NK-92 (cell line): Measurements from ENCODE around the gene EFS.

ENCODE experiments used
- DNase-seq: peaks from one replicate; lab custom pipeline; 2025; ENCODE audit not compliant: unreplicated experiment; lab: John Stamatoyannopoulos, UW

EFS gene

DNA sequence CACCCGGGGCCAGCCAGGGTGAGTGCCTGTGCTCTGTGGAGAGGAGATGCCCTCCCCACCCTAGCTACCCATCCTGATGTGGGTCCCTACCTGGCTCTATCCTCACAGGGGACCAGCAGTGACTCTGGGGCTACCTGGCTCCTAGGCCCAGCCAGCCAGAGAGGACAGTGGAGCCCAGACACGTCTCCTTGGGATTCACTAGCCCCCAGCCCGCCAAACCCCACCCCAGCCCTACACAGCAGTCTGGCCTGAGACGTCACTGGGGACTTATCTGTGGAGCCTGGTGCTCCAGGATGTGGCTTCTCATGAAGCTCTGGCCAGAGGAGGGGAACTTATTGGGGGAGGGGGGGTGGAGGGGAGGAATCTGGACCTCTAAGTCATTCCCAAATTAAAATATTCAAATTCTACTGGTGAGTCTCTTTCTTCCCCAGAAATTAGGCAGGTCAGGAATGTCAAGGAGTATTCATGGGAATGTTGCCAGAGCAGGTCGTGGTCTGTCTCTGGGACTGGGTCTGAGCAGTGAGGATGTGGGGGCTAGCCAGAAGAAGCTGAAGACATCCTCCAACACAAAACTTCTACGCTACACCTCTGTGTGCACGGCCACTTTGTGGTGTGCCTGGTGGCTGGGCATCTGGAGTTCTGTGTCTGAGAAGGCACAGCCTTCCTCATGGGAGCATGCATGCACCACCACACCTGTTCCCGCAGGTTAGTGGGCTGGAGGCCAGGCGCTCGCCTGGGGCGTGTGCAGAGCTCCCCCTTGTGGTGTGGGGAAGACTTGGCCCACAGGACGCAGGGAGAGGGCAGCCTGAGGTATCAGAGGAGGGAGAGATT is 14.6 kb upstream of the EFS start:
- DNase-seq = no peak

DNA sequence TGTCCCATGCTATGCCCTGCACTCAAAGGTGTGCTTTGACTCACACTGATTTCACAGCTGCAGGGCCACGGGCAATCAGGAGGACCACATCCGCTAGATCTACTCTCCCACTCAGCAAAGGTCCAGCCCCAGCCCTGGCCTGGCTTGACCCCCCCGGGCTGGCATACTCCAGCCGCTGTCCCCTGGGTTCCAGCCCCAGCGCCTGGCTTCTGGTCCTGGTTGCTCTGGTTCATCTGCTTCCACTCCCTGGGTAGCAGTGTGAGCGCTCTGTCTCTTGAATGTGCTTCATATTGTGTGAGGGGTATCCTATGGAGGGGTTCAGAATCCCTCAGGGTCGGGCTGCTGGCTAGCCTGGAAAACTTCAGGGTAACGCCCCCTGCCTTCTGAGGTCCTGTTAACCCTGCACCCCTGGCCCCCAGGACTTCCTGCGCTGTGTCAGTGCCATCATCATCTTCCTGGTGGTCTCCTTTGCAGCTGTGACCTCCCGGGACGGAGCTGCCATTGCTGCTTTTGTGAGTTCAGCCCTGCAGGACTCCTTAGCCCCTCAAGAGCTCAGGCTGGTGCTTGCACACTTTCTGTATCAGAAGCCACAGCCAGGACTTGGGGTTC is 13.7 kb upstream of the EFS start:
- no peak for DNase-seq

DNA sequence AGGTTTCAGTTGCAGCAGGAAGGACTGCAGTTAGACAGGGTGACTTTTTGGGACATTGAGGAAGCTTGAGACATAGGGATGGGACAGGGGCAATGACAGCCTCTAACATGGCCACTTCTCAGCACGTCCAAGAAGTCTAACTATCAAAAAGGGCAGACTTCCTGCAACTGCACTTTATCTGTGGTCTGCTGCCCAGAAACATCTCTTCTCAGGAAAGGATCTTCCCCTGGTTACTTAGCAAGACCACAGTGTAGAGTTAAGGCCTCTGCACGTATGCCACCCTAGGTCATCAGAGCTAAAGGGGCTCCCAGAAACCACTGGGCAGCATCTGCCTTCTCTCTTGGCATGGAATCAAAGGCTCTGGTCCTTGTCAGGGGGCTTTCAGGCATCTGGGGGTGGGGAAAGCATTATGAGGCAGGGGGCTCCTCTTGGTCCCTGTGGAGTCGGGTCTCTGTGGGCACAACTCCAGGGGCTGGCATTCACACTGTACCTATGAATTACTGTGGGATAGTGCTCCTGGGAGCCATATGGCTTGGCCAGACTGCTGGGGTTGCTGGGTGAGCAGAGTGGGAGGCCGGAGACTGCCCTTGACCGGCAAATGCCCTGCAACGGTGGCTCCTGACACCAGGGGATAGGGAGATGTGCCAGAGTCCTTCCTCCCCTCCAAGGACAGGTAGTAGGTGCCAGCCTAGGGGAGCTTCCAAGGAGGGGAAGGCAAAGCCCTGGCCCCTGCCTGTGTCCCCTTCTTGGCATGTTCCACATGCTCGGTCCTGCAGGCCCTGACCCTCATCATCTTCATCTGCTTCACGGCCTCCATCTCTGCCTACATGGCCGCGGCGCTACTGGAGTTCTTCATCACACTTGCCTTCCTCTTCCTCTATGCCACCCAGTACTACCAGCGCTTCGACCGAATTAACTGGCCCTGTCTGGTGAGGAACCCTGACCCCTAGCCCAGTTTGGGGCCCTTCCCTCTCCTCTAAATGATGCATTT is 12.9 kb upstream of the EFS start:
- no peak for DNase-seq

DNA sequence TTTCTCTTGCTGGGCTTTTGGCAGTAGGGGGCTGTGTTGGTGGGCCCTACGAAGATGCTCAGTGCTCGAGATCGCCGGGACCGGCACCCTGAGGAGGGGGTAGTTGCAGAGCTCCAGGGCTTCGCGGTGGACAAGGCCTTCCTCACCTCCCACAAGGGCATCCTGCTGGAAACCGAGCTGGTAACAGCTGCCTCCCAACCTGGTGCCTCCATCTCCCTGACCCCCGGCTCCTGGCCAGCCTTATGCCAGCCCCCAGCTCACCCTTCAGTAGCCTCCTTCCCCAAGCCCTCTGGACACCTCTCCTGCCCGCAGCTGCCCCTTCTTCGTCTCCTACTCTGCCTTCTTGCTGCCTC is 12.2 kb upstream of the EFS start:
- no peak for DNase-seq

DNA sequence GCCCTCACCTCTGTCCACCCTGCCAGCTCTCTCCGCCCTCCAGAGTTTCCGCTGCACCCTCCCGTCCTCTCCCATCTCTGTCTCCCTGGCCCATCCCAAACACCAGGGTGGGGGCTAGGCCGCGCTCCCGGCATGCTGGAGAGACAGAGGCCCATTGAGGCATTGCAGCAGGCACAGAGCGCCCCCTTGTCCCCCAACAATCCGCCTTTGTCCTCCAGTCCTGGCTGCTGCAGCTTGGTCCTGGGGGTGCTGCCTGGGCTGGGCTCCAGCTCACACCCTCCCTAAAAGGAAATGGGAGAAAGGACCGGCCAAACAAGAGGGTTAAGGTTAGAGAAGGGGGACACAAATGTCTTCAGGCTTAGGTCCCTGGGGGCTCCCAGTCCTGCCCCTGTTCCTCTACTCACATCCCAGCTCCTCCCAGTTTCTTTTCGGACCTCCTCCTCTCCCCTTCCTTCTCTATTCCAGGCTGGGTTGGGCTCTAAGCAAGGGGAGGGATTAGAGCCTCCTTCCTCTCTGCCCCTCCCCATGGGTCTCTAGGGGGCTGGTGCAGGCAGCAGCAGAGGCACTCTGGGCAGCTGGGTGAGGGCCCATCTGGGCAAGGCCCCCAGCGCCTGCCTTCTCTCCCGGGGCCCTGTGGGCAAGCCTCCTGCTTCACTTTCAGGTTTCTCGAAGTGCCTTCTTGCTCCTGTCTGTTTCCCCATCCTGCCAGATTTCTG is 11.7 kb upstream of the EFS start, which contains the start of gene CMTM5:
CMTM5 (plus strand) TSS at position 565 of the 716 bp plus-strand sequence. CDS start 206 bp downstream, outside the sequence.
- DNase-seq = no peak

DNA sequence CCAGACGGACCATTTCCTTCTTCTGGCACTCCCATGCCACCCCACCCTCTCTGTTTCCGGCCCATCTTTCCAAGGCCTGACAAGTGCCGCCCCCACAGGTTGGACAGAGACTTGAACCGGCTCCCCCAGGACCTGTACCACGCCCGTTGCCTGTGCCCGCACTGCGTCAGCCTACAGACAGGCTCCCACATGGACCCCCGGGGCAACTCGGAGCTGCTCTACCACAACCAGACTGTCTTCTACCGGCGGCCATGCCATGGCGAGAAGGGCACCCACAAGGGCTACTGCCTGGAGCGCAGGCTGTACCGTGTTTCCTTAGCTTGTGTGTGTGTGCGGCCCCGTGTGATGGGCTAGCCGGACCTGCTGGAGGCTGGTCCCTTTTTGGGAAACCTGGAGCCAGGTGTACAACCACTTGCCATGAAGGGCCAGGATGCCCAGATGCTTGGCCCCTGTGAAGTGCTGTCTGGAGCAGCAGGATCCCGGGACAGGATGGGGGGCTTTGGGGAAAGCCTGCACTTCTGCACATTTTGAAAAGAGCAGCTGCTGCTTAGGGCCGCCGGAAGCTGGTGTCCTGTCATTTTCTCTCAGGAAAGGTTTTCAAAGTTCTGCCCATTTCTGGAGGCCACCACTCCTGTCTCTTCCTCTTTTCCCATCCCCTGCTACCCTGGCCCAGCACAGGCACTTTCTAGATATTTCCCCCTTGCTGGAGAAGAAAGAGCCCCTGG is 10.7 kb upstream of the EFS start:
- DNase-seq = no peak

DNA sequence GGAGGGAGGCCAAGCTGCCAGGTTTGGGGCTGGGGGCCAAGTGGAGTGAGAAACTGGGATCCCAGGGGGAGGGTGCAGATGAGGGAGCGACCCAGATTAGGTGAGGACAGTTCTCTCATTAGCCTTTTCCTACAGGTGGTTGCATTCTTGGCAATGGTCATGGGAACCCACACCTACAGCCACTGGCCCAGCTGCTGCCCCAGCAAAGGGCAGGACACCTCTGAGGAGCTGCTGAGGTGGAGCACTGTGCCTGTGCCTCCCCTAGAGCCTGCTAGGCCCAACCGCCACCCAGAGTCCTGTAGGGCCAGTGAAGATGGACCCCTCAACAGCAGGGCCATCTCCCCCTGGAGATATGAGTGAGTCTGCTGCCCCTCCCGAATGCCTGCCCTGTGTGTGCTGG is 8.1 kb upstream of the EFS start:
- DNase-seq = no peak

DNA sequence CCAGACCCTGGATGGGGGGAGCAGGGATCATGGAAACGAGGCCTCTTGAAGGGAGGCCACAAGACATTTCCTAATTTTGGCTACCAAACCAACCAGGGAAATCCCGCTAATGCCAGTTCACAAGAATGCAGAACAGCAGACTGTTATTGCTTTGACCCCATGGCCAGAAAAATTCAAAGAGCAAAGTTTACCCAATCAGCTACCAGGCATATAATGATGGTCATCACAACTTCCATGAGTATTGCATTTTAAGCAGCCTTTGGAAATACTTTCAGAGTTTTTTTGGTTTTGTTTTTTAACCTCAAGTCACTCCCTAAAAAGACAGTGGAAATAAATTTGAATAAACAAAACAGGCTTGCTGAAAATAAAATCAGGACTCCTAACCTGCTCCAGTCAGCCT is 7.5 kb upstream of the EFS start, which contains the start of gene IL25:
IL25 (plus strand) TSS at position 301 of the 400 bp plus-strand sequence.
- DNase-seq = no peak

DNA sequence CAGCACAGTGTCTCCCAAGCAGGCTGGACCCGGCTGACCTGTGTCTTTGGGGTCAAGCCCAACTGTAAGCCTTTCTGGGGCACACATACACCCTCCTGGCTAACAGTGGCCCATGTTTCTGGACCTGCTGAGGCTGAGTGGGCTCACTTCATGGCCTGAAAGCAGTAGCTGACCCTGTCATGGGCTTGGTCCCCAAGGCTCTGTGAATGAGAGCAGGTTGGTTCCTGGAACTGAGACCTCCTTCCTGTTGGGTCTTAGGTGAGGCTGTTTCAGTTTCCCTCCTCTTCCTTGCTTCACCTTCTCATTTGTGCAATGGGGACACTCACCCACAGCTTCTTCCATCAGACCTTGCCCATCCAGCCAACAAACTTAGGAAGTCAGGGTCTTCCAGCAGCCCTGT is 6.9 kb upstream of the EFS start:
- DNase-seq = no peak

DNA sequence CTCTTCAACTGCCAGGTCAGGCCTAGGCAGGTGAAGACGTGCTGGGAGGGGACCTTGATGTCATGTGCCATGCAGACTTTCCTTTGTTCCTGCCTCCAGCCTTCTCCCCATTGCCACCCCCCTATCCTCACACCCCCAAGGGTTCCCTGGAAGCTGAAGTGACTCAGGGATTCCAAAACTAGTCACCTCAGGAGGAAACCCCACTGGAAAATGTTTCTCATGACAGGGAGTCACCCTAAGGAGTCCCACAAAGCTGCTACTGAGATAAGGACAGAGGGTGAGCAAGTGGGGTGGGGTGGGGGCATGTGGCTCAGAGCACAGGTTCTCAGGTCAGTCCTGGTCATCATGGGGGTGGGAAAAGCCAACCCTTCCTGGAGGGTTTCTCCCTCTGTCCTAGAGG is 5.2 kb upstream of the EFS start:
- DNase-seq = no peak

DNA sequence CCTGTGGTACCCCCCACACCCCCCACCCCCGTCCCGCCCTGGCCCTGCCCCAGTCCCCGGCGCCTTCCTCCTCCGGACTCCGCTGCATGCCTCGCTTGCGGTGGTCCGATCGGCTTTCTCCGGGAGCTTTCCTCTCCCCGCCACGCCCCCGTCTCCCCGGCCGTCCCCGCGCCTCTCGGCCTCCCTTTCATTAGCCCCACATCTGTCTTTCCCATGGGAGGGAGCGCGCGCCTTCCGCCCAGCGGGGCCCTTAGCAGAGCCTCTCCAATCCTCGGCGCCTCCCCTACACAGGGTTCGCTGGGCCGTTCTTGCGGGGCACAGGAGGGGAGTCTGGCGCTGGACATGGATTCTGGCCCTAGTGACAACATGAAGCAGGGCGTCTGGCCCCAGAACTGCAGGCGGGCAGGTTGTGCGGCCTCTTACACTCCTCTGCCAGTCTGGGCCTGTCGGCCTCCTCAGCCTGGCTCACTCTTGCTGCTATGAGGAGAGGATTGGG is 1.5 kb upstream of the EFS start:
- no peak for DNase-seq

DNA sequence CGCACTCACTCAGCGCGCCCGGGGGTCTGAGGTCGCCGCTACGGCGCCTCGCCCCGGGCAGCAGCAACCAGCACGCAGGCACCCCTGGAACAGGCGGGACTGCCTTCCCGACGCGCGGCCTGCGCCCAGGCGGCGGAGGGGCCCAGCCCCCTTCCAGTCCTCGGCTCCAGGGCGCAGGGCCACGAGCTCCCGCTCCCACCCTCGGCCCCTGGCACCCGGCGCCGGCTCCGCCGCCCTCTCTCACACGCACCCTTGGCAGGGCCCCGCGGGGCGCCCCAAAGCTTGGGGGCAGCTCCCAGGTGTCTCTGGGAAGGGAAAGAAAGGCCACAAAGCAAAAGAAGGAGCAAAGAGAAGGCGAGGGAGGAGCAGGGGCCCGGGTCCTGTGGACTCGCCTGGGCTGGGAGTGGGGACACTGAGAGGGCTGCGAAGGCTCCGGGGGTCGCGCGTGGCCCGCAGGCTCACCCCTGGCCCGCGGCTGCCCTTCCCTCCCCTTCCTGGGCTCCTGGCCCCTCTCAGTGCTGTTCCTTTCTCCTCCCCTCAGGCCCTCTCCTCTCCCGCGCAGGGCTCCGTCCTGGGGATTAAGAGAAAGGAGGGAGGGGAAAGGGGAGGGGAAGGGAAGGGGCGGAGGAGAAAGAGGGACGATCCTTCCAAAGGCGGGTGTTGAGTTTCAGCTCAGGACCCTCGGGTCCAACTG is 907 bp upstream of the EFS start:
- DNase-seq = no peak

DNA sequence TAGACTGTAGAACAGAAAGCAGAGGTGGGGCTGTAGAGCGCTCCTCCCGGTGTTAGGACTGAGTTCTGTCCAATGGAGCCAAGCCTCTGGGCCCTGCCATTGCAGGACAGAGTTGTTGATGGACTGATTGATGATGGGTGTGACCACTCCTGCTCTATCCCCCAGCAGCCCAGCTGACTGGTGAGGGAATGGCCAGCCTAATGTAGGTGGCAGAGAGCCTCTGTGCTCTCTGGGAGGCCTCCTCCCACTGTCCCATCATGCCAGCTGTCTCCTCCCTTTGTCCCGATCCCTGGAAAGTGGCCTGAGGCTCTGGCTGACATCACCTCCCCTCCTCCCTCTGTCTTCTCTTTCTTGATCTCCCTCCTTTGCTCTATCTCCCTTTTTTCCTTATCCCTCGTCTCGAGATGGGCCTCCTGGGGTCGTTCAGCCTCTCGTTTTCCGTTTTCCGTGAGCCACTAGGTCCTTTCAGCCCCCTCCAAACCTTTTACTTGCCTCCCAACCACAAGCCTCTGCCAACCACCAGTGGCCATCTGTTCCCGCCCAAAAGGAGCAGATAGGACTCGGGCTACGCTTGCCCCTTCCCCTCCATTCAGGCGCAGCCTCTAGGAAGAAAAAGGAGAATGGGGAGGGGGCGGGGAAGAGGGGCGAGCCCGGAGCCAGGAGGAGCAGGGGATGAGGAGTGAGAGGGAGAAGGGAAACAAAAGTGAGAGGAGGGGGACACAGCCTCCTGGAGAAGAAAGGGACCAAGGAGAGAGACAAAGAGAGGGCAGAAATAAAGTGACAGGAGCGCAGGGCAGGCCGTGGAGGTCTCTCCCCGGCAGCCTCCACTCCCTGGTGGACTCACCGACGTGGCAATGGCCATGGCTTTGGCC is 572 bp downstream of the EFS start:
- no peak for DNase-seq

DNA sequence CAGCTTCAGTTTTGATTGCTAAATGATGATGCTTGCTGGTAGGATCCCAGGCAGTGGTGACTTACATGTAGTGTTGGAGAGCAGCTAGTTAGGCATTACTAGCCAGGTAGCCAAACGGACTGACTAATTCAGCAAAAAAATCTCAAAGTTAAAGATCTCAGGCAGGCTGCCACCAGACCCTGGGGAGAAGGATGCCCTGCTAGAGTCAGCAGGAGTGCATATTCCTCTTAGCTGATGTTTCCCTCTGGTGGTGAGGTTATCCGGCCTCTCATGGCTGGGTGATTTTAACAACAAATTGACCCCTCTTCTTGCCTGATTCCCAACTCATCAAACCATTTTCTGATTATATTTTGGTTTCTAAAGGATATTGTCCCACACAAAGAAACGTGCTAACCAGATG is 2.8 kb downstream of the EFS start:
- DNase-seq = no peak

DNA sequence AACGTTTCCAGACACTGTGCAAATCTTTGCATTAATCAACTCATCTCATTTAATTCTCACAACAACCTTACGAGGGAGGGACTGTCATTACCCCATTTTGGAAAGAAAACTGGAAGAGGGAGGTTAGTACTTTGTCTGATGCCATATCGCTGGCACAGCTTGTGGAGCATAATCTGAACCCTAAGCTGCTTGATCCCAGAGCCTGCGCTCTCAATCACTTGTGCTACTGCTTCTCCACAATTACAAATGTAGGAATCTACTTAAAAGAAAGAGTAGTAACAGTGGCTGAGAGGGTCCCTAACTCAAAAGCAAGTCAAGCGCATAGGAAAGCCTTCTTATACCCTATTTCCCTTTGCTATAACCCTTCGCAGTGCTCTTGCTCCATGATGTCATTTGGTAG is 3.2 kb downstream of the EFS start:
- no peak for DNase-seq

DNA sequence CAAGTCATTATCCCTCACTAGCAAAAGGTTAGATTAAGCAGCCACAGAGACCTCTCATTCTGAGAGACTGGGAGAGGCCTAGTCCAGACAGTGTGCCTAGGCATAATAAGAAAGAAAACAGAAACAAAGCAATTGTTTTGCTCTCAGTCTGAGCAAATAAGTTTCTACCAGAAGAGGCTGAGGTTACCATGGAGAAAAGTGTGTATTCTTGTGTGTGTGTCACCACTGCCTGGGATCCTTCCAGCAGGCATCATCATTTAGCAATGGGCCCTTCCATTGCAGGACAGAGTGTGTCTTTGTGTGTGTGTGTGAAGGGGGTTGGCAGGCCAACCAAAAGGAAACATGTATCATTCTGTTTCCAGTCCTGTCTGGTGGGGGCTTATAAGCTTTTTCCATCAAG is 3.7 kb downstream of the EFS start:
- DNase-seq = no peak

DNA sequence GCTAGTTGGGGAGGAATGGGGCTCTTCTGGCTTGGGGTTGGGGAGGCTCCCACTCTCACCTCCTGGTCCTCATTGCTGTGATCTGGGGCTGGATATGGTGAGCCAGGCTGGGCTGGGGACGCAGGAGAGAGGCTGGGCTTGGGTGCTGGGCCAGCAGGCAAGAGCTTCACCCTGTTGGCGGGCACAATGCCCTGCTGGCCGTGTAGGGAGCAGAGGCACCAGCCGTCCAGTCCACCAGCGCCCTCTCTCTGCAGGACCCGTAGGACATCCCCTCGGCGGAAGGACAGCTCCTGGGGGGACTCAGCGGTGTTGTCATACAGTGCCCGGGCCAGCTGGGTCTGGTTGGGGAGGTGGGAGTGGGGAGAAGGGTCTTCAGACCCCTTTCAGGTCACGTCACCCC is 4.5 kb downstream of the EFS start:
- no peak for DNase-seq

DNA sequence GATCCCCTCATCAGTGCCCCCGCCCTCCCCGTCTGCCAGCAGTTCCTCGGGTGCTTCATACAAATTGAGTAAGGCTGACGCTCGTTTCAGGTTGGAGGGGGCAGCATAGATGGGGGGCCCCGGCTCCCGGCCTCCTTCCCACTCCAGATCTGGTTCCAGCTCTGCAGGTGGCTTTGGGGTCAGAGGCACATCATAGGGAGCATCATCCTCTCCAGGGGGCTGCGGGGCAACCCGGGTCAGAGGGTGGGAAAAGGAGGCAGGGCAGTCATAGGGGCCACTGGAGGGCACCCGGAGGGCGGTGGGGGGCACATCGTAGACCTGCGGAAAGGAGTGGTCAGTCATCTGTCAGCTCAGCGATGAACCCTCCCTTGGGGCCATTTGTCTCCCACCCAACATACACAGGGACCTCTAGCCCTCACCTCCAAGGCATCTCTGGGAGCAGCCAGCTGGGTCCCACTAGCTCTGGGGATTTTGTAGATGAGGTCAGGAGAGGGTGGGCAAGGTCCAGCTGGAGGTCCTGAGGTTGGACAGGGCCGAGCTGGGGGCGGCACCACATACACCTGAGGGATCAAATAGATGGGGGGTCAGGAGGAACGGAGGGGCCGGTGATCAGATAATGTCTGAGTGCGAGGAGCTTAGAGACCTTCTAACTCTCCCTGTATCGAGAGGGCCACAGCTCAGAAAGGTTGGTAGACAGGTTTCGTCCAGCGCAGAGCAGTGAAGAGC is 5.1 kb downstream of the EFS start:
- no peak for DNase-seq
